ENCODE measurements around the gene DDX39B.

Gene DDX39B

GRCh38 chr6:31547727-31548543 lies 6.1 kb upstream of the DDX39B start:
- no peak for DNase-seq (ENCODE audit: low spot score)

- DNase-seq (ENCODE audit: low spot score), result peak; percentile 97
These were observed 5.3 kb upstream of the DDX39B start, which contains the start of gene NFKBIL1 for GRCh38 chr6:31546958-31547726. NFKBIL1 (plus strand) TSS chr6:31547608; CDS start chr6:31547695, 87 bp downstream.

- peak; percentile 96 for DNase-seq (ENCODE audit: low spot score)
These were observed 4.6 kb upstream of the DDX39B start, which contains the start of gene ATP6V1G2 for GRCh38 chr6:31546339-31546957. ATP6V1G2 (minus strand) TSS chr6:31546608; CDS start chr6:31546559, 49 bp downstream.

GRCh38 chr6:31545291-31545690 lies 3.5 kb upstream of the DDX39B start:
- DNase-seq (ENCODE audit: low spot score), result no peak

- no peak for DNase-seq (ENCODE audit: low spot score)
These were observed 2.9 kb upstream of the DDX39B start for GRCh38 chr6:31544676-31545075.

- DNase-seq (ENCODE audit: low spot score), result no peak
These were observed 1.8 kb upstream of the DDX39B start for GRCh38 chr6:31543639-31544038.

GRCh38 chr6:31541059-31541657 lies 645 bp downstream of the DDX39B start:
- DNase-seq (ENCODE audit: low spot score), result no peak

GRCh38 chr6:31540640-31541039 lies 1.2 kb downstream of the DDX39B start:
- no peak for DNase-seq (ENCODE audit: low spot score)

GRCh38 chr6:31538805-31539400 lies 2.9 kb downstream of the DDX39B start:
- no peak for DNase-seq (ENCODE audit: low spot score)

- no peak for DNase-seq (ENCODE audit: low spot score)
These were observed 6.1 kb downstream of the DDX39B start for GRCh38 chr6:31535538-31536324.

- no peak for DNase-seq (ENCODE audit: low spot score)
These were observed 7.2 kb downstream of the DDX39B start for GRCh38 chr6:31534521-31535040.

- no peak for DNase-seq (ENCODE audit: low spot score)
These were observed 7.8 kb downstream of the DDX39B start for GRCh38 chr6:31534011-31534410.

- DNase-seq (ENCODE audit: low spot score), result no peak
These were observed 8.4 kb downstream of the DDX39B start for GRCh38 chr6:31533455-31533841.

GRCh38 chr6:31532644-31533454 lies 9.0 kb downstream of the DDX39B start:
- no peak for DNase-seq (ENCODE audit: low spot score)

- DNase-seq (ENCODE audit: low spot score), result no peak
These were observed 9.8 kb downstream of the DDX39B start for GRCh38 chr6:31531771-31532643.

GRCh38 chr6:31531162-31531561 lies 10.6 kb downstream of the DDX39B start:
- DNase-seq (ENCODE audit: low spot score), result no peak

- DNase-seq (ENCODE audit: low spot score), result no peak
These were observed 11.1 kb downstream of the DDX39B start for GRCh38 chr6:31530659-31531058.

- no peak for DNase-seq (ENCODE audit: low spot score)
These were observed 12.3 kb downstream of the DDX39B start for GRCh38 chr6:31529329-31530150.
